Measurements from ENCODE around the gene DTX3L. TPM values are rescaled to one million over a fixed set of nuclear protein-coding genes. Genes with fewer than 3 reads are reported as not detected.

Gene DTX3L
- total and polyA plus RNA-seq, 2 of the 8 experiments (the other 6 are each of a cell fraction or from before 2014, with no cell fraction given) = 1.7 to 11.3 TPM

DNA sequence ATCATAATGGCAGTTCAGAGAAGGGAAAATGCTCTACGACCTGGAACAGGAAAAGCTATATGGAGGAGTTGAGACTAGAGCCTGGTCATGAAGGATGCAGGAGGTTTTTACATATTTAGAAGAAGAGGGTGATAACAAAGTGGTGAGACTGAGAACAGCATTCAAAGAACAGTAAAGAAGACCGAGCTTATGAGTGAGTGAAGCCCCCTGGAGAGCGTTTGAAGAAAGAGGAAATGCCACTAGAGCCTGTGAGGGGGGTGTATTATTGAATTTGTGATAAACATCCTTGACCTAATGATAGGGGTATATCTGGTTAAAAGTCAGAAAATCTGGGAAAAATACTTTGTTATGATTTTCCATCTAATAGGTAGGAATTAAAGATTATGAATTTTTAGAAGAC lies 4.2 kb upstream of the DTX3L start:
- Histone ChIP-seq H3K14ac (ENCODE audit: insufficient read length) (no peak overlapping the region), H3K23me2 (ENCODE audit: low read depth, low read length) (peaks cover 5% of the 10 kb centered on the region; the same call in 1 of the 2 replicates), H2BK20ac (ENCODE audit: low read length) (no peak overlapping the region), H3K56ac (replicated peaks; ENCODE audit: insufficient read length, low read depth, low read length) (no peak overlapping the region), H2BK15ac (ENCODE audit: low read length) (no peak overlapping the region), H2BK12ac (ENCODE audit: low read depth, low read length) (no peak overlapping the region), H2AK5ac (ENCODE audit: low read depth, low read length) (no peak overlapping the region), H3K36me3 (ENCODE audit: control insufficient read depth in 2 of 4, insufficient read depth in 4 of 4, low read length in 3 of 4) (no peaks in the 10 kb centered on the region), H3K4me3 (ENCODE audit: extremely low read depth in 1 of 4, insufficient read depth in 2 of 4, low read depth in 3 of 4, low read length in 4 of 4) (no peak overlapping the region), H3K4me1 (replicated peaks in 1 of 4; ENCODE audit: control insufficient read depth in 3 of 4, insufficient read depth in 4 of 4, low read length in 3 of 4) (peaks cover under 1 to 5% (median 4%) of the 10 kb centered on the region in 4 experiments; a peak in 6 of 7 replicates), H3K27ac (ENCODE audit: low read depth, low read length) (no peak overlapping the region), H2BK120ac (replicated peaks; ENCODE audit: low read depth, low read length) (no peak overlapping the region), H4K8ac (ENCODE audit: extremely low read depth, insufficient read depth, low read length) (no peak overlapping the region), H3K27me3 (replicated peaks in 1 of 4; ENCODE audit: control insufficient read depth in 3 of 4, extremely low read depth in 1 of 4, insufficient read depth in 3 of 4, low read length in 3 of 4) (peaks cover 0 to 2% (median 0%) of the 10 kb centered on the region in 4 experiments; a peak in 2 of 7 replicates), H2BK5ac (ENCODE audit: low read depth, low read length) (no peak overlapping the region), H3K79me2 (ENCODE audit: control insufficient read depth in 1 of 2, insufficient read depth in 2 of 2, low read length in 2 of 2) (no peaks in the 10 kb centered on the region), H3K4ac (replicated peaks; ENCODE audit: insufficient read length, low read depth, low read length) (no peak overlapping the region), H4K20me1 (replicated peaks in 1 of 2; ENCODE audit: control insufficient read depth in 1 of 2, insufficient read depth in 2 of 2, low read length in 2 of 2) (no peaks in the 10 kb centered on the region), H3K9ac (replicated peaks in 1 of 4; ENCODE audit: extremely low read depth in 1 of 4, low read depth in 3 of 4, low read length in 3 of 4) (no peak overlapping the region), H3K18ac (ENCODE audit: extremely low read depth, low read length) (no peak overlapping the region), H3K23ac (ENCODE audit: insufficient read length) (no peak overlapping the region), H4K5ac (ENCODE audit: insufficient read length, low read depth, low read length) (no peak overlapping the region), H3K4me2 (ENCODE audit: insufficient read depth in 1 of 2, low read depth in 2 of 2, low read length in 2 of 2) (no peak overlapping the region), H4K91ac (replicated peaks; ENCODE audit: insufficient read length, low read length) (no peak overlapping the region), H2AFZ (ENCODE audit: low read length) (no peak overlapping the region), H3K79me1 (ENCODE audit: low read depth, low read length) (no peaks in the 10 kb centered on the region), H3K9me3 (ENCODE audit: insufficient read depth in 2 of 2, low read depth in 1 of 2, low read length in 1 of 2) (no peaks in the 10 kb centered on the region)
- no peak for FAIRE-seq
- ChIA-PET POLR2A (ENCODE audit: partially characterized antibody) (interaction anchor here (1.5 kb wide), 1 partner anchor 16 kb away, joined by 3 read pairs; no protein-coding TSS in a partner anchor), CTCF (ENCODE audit: partially characterized antibody) (interaction anchor here (0.6 to 9.0 kb wide), 15 partner anchors 9 to 343 kb away, joined by 3 to 62 read pairs (median 3); partner anchors contain the start of gene PARP14)
- no peak for DNase-seq (ENCODE audit: low read depth in 1 of 2, low spot score in 2 of 2)
- 71% methylated on average over 3 of the region's 3 CpGs; no CpG with 5 or more reads in 1 of the 2 experiments for WGBS, 2 experiments (ENCODE audit: extremely low coverage in 1 of 2, insufficient coverage in 1 of 2, insufficient read length in 1 of 2, insufficient replicate concordance in 2 of 2, low coverage in 1 of 2, low lambda C conversion rate in 2 of 2, missing lambda C conversion rate in 1 of 2)
- no peak for TF ChIP-seq GABPA (IDR thresholded peaks at IDR 0.05; ENCODE audit: borderline replicate concordance, insufficient read depth, low read length)
